ENCODE measurements around the gene DCAF11.
A peak's percentile ranks its signal among the peaks of the same experiment; 100 is the strongest.

DCAF11 gene

GRCh38 chr14:24130717-24131548 lies 16.4 kb downstream of the DCAF11 start:
- TF ChIP-seq EZH2 (IDR thresholded peaks at IDR 0.05; ENCODE audit: borderline replicate concordance, low read length) (no peak), CTCF (IDR thresholded peaks at IDR 0.05; ENCODE audit: low read length) (no peak)
- Histone ChIP-seq H3K4me2 (ENCODE audit: low read length) (no peak overlapping the region), H3K4me1 (ENCODE audit: insufficient read depth, low read length, severe bottlenecking) (peaks cover 18% of the 10 kb centered on the region), H3K27me3 (ENCODE audit: insufficient read depth, low read length) (no peaks in the 10 kb centered on the region), H3K9me3 (ENCODE audit: low read length) (no peaks in the 10 kb centered on the region), H3K36me3 (ENCODE audit: insufficient read depth, low read length) (no peaks in the 10 kb centered on the region), H3K27ac (ENCODE audit: low read depth, low read length, poor library complexity, severe bottlenecking) (no peak overlapping the region), H3K9ac (ENCODE audit: low read length) (no peak overlapping the region), H3F3A (ENCODE audit: insufficient read depth, low read length) (no peaks in the 10 kb centered on the region), H3K9me2 (ENCODE audit: low read depth, low read length) (no peaks in the 10 kb centered on the region), H4K20me1 (ENCODE audit: insufficient read depth, low read length) (no peaks in the 10 kb centered on the region), H3K79me2 (ENCODE audit: insufficient read depth, low read length) (no peaks in the 10 kb centered on the region), H2AFZ (ENCODE audit: low read length) (no peak overlapping the region), H3K4me3 (ENCODE audit: low read depth, low read length, poor library complexity, severe bottlenecking) (no peak overlapping the region)

DNA sequence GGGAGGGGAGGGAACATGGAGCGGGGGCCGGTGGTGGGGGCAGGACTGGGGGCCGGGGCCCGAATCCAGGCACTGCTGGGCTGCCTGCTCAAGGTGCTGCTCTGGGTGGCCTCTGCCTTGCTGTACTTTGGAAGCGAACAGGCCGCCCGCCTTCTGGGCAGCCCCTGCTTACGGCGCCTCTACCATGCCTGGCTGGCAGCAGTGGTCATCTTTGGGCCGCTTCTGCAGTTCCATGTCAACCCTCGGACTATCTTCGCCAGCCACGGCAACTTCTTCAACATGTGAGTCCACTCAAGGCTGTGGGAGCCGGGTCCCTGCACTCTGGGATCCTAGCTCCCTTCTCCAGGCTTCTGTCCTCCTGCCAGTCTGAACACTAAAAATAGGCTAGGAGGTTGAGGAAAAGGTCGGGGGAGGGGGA lies 17.0 kb downstream of the DCAF11 start:
- Histone ChIP-seq H3K79me2 (ENCODE audit: insufficient read depth, low read length) (no peaks in the 10 kb centered on the region), H3K4me3 (ENCODE audit: low read depth, low read length, poor library complexity, severe bottlenecking) (no peak overlapping the region), H2AFZ (ENCODE audit: low read length) (no peak overlapping the region), H3K4me2 (ENCODE audit: low read length) (no peak overlapping the region), H3K27me3 (ENCODE audit: insufficient read depth, low read length) (no peaks in the 10 kb centered on the region), H3K9me2 (ENCODE audit: low read depth, low read length) (no peaks in the 10 kb centered on the region), H3K9ac (ENCODE audit: low read length) (no peak overlapping the region), H3F3A (ENCODE audit: insufficient read depth, low read length) (no peaks in the 10 kb centered on the region), H3K4me1 (ENCODE audit: insufficient read depth, low read length, severe bottlenecking) (peaks cover 19% of the 10 kb centered on the region), H3K27ac (ENCODE audit: low read depth, low read length, poor library complexity, severe bottlenecking) (no peak overlapping the region), H4K20me1 (ENCODE audit: insufficient read depth, low read length) (no peaks in the 10 kb centered on the region), H3K9me3 (ENCODE audit: low read length) (no peaks in the 10 kb centered on the region), H3K36me3 (ENCODE audit: insufficient read depth, low read length) (no peaks in the 10 kb centered on the region)
- TF ChIP-seq CTCF (IDR thresholded peaks at IDR 0.05; ENCODE audit: low read length) (no peak), EZH2 (IDR thresholded peaks at IDR 0.05; ENCODE audit: borderline replicate concordance, low read length) (no peak)

GRCh38 chr14:24132061-24132685 lies 17.6 kb downstream of the DCAF11 start:
- Histone ChIP-seq H3K9ac (ENCODE audit: low read length) (no peak overlapping the region; the same call in 1 of the 2 replicates), H3K4me3 (ENCODE audit: low read depth, low read length, poor library complexity, severe bottlenecking) (no peak overlapping the region), H3K4me1 (ENCODE audit: insufficient read depth, low read length, severe bottlenecking) (peaks cover 25% of the 10 kb centered on the region), H2AFZ (ENCODE audit: low read length) (no peak overlapping the region), H3K36me3 (ENCODE audit: insufficient read depth, low read length) (peaks cover 1% of the 10 kb centered on the region; the same call in 1 of the 2 replicates), H3K79me2 (ENCODE audit: insufficient read depth, low read length) (no peaks in the 10 kb centered on the region), H4K20me1 (ENCODE audit: insufficient read depth, low read length) (no peaks in the 10 kb centered on the region), H3K9me2 (ENCODE audit: low read depth, low read length) (no peaks in the 10 kb centered on the region), H3K27me3 (ENCODE audit: insufficient read depth, low read length) (no peaks in the 10 kb centered on the region), H3F3A (ENCODE audit: insufficient read depth, low read length) (no peaks in the 10 kb centered on the region), H3K9me3 (ENCODE audit: low read length) (no peaks in the 10 kb centered on the region), H3K4me2 (ENCODE audit: low read length) (peak overlapping the region; percentile 20; the same call in 1 of the 2 replicates), H3K27ac (ENCODE audit: low read depth, low read length, poor library complexity, severe bottlenecking) (no peak overlapping the region)
- no peak for TF ChIP-seq CTCF (IDR thresholded peaks at IDR 0.05; ENCODE audit: low read length)

Measured in OCI-LY1 (cell line).